ENCODE results near the gene MECR.
"Not testable (repeated sequence)": the region's sequence is repeated elsewhere in the genome, so short reads cannot be mapped to it uniquely, and the experiment has no call there.

The MECR gene

DNA sequence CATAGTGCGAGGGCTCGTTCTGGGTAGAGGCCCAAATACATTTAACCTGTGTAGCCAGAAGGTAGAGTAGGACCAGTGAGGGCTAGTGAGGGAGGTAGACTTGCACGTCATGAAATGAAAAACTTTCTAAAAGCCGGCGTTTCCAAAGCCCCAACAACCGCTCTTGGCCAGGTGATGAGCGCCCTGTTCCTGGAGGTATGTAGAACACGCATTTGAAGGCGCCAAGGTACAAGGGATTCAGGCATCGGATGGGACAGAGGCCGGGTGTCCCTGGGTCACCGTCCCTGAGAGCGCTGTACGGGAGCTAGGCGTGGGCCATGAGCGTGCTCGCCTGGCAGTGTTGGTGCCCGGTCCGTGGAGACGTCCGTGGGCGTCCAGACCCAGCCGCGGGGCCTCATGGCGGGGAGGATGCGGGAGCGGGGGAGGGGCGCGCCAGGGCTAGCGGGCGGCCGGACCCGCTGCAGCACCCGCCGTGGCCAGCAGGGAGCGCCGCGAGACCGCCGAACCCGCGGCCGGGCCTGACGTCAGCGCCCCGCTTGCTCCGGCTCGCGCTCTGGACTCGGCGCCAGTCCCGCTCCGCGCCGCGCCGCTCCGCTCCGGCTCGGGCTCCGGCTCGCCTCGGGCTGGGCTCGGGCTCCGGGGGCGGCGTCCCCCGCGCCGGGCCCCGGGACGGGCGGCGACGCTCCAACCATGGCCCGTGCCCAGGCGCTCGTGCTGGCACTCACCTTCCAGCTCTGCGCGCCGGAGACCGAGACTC lies 5.4 kb upstream of the MECR start, which contains the start of gene PTPRU:
TSS of gene PTPRU (plus strand) at position 568 of the 757 bp plus-strand sequence. CDS start at position 691, 123 bp downstream.
- peak; percentile 57 to 76 for DNase-seq (ENCODE audit: low read depth in 2 of 2)

DNA sequence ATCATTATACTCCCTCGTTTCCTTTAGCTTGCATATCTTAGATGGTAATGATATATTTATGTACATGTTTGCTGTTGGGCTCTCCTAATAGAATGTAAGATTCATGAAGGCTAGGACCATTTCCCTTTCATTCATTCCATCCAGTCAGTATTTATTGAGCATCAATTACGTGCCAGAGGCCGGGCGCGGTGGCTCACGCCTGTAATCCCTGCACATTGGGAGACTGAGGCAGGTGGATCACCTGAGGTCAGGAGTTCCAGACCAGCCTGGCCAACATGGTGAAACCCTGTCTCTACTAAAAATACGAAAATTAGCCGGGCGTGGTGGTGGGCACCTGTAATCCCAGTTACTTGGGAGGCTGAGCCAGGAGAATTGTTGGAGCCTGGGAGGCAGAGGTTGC lies 4.1 kb upstream of the MECR start:
- DNase-seq (ENCODE audit: low read depth in 2 of 2), result not testable (repeated sequence)

GRCh38 chr1:29234471-29234870 lies 3.7 kb upstream of the MECR start:
- DNase-seq (ENCODE audit: low read depth in 2 of 2), result no peak

DNA sequence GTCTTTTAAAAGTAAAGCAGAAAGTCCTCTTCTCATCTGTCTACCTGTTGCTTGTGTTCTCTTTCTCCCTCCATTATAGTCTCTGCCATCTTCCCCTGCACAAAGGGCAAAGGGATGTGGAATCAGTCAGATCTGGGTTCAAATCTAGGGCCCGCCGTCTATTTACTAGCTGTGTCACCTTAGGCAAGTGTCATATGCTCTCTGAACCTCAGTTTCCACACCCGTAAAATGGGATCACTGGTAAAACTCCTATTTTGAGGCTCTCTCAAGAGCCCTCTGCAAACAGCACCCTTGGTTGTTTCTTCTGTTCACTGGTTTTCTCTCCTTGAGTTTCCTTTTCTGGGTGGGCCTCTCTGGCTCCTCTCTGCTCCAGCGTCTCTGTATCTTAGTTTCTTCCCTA lies 3.0 kb upstream of the MECR start:
- DNase-seq (ENCODE audit: low read depth in 2 of 2), result no peak

- DNase-seq (ENCODE audit: low read depth in 2 of 2), result no peak
Observed at GRCh38 chr1:29232387-29232786, 1.7 kb upstream of the MECR start.

DNA sequence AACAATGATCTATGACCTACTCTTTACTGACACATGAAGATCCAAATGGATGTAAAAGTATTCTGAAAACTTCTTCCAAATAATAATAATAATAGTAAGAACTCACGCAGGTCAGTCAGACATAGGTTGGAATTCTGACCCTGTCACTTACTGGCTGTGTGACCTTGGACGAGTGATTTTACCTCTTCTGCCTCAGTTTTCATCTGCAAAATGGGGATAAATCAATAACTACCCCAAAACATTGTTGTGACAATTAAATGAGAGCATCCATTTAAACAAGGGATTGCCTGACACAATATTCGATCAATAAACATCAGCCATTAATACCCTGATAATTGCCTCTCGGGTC lies 556 bp downstream of the MECR start:
- no peak for DNase-seq (ENCODE audit: low read depth in 2 of 2)

GRCh38 chr1:29227511-29227910 lies 3.2 kb downstream of the MECR start:
- DNase-seq (ENCODE audit: low read depth in 2 of 2), result no peak

DNA sequence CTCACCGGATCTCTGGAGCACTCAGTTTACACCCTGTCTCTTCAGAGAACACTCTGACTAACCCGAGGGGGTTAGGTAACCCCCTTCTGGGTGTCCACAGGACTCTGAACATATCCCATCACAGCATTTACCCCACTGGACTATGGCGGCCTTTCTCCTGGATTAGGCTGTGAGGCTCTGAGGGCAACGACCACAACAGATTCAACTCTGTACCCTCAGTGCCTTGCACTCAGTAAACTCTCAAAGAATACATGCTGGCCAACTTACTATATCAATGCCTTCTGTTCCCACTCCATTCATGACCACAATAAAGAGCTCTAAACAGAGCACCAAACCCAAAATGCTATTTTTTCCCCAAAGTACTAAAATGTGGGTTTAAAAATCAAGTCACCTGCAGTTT lies 5.4 kb downstream of the MECR start:
- DNase-seq (ENCODE audit: low read depth in 2 of 2), result no peak

- no peak for DNase-seq (ENCODE audit: low read depth in 2 of 2)
Observed at GRCh38 chr1:29224356-29224837, 6.3 kb downstream of the MECR start.

GRCh38 chr1:29223521-29223920 lies 7.2 kb downstream of the MECR start:
- DNase-seq (ENCODE audit: low read depth in 2 of 2), result no peak

GRCh38 chr1:29222686-29223085 lies 8.0 kb downstream of the MECR start:
- no peak for DNase-seq (ENCODE audit: low read depth in 2 of 2)

DNA sequence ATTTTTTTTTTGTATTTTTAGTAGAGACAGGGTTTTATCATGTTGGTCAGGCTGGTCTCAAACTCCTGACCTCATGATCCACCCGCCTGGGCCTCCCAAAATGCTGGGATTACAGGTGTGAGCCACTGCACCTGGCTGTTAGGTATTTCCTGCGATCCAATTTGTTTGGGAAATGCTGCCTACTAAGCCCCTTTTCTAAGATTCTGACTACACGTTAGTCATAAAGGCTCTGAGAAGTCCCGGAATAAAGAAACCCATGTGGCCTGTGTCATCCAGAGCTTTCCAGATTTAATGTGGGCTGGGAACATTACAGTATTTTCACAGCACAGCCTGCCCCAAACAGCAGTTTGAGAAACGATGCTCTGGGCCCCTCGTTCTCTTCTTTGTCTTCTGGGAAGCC lies 8.5 kb downstream of the MECR start:
- not testable (repeated sequence) for DNase-seq (ENCODE audit: low read depth in 2 of 2)

GRCh38 chr1:29221296-29221695 lies 9.4 kb downstream of the MECR start:
- DNase-seq (ENCODE audit: low read depth in 2 of 2), result no peak

- DNase-seq (ENCODE audit: low read depth in 2 of 2), result no peak
Observed at GRCh38 chr1:29218223-29218622, 12.5 kb downstream of the MECR start.

- DNase-seq (ENCODE audit: low read depth in 2 of 2), result no peak
Observed at GRCh38 chr1:29217633-29218032, 13.1 kb downstream of the MECR start.

- no peak for DNase-seq (ENCODE audit: low read depth in 2 of 2)
Observed at GRCh38 chr1:29213055-29213454, 17.7 kb downstream of the MECR start.

GRCh38 chr1:29211086-29212030 lies 19.4 kb downstream of the MECR start:
- no peak for DNase-seq (ENCODE audit: low read depth in 2 of 2)

GRCh38 chr1:29210278-29211085 lies 20.3 kb downstream of the MECR start:
- no peak for DNase-seq (ENCODE audit: low read depth in 2 of 2)

GRCh38 chr1:29209173-29209572 lies 21.6 kb downstream of the MECR start:
- no peak for DNase-seq (ENCODE audit: low read depth in 2 of 2)

- DNase-seq (ENCODE audit: low read depth in 2 of 2), result no peak
Observed at GRCh38 chr1:29208442-29208841, 22.3 kb downstream of the MECR start.

DNA sequence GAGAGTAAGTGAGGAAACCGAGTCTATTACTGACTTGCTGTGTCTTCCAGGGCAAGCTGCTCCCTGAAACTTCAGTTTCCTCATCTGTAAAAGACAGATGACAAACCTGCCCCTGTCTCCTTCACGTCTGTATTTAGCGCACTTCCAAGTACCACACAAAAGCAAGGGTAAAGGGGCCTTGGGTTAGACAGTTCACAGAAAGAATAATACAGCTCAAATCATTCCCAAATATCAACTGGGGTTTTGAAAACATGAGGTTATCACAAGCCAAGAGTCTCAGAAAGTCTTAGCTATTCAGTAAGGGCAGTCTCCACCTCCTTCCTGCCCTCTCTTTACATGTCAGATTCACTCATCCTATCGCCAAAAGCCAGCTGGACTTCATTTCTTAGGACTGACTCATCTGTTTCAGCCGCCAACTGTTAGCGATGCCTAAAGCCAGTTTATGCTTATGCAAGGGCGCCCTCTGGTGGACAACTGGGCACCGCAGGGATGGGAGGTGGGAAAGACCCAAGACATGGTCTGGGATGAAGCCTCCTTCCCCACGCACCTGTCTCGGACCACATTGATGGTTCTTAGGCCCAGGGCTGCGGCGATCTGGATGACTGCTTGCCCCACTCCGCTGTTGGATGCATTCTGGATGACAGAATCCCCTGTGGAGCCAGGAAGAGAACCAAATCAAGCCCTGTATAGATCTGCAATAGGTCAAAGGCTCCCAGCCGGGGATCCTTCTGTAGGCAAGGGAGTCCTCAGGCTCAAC lies 28.0 kb downstream of the MECR start:
- DNase-seq (ENCODE audit: low read depth in 2 of 2), result peak; percentile 80 to 94
